HG02970 (cell line): ENCODE data around the gene STX4.
"Not testable (repeated sequence)": the region's sequence is repeated elsewhere in the genome, so short reads cannot be mapped to it uniquely, and the experiment has no call there.

ENCODE experiments used
- ATAC-seq: cut with Tn5 transposase; IDR thresholded peaks from one replicate; pipeline ENCODE4 v1.9.1; 2021; ENCODE audit warnings: mild to moderate bottlenecking, moderate library complexity, moderate number of reproducible peaks; ENCODE audit not compliant: unreplicated experiment, low FRiP score

The STX4 gene

DNA sequence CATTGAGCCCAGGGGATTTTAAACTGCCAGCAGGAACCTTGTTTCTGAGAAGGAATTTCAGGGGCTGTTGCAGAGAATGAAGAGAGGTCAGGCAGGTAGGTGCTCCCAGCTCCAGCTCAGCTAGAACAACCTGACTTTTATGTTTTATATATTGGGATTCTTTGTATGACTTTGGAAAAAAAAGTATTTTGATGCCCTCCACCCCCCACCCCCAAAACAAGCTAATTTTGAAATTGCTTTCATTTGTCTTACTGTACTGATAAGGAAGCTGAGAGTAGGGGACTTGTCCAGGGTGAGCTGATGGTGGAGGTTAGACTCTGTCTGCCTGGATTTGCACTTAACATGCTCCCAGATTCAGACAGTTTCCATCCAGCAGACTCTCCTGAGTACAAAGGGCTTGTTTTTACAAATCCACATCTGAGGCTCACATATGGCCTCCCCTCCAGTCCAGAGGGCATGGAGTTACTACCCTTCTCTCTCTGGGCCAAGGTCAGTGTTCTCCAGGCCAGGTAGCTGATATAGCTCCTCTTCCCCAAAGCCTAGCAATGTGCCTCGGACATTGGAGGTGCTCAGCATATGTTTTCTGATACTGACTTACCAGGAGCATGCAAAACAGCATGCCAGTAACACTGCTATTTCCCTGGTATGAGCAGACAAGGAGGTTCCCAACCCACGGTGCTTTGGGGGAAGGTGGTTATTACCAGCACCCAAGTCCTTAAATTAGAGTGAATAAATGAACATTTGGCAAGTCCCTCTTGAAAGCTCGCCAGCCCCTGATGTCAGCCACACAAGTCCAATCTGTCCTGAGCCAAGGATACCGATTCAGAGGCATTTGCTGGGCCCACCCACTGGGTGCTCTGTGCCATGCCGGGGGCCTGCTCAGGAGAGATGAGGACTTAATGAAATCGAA is 34.3 kb upstream of the STX4 start:
- no peak for ATAC-seq

DNA sequence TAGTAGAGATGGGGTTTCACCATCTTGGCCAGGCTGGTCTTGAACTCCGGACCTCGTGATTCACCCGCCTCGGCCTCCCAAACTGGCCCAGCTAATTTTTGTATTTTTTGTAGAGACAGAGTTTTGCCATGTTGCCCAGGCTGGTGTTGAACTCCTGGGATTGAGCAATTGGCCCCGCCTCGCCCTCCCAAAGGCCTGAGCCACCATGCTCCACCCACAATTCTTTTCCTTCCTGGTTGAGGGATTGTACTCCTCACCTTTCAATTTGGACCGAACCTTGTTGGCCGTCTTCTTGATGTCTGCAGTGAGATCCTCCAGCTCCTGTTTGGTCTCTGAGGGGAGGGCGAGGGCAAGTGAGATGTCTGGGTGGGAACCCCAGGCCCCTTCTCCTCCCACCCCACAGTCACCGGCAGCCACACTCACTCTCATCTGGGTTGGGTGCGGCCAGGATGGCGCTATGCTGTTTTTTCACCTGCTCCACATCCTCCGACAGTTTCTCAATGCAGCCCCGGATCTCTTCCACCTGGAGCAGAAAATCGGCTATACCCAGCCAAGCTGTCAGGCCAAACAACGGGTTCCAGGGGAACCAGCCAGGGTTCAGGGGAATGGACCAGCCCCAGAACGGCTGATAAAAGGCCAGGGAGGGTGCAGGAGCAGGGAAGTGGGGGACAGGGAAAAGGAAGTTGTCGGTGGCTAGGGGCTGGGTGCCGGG is 32.5 kb upstream of the STX4 start:
- ATAC-seq: no peak

DNA sequence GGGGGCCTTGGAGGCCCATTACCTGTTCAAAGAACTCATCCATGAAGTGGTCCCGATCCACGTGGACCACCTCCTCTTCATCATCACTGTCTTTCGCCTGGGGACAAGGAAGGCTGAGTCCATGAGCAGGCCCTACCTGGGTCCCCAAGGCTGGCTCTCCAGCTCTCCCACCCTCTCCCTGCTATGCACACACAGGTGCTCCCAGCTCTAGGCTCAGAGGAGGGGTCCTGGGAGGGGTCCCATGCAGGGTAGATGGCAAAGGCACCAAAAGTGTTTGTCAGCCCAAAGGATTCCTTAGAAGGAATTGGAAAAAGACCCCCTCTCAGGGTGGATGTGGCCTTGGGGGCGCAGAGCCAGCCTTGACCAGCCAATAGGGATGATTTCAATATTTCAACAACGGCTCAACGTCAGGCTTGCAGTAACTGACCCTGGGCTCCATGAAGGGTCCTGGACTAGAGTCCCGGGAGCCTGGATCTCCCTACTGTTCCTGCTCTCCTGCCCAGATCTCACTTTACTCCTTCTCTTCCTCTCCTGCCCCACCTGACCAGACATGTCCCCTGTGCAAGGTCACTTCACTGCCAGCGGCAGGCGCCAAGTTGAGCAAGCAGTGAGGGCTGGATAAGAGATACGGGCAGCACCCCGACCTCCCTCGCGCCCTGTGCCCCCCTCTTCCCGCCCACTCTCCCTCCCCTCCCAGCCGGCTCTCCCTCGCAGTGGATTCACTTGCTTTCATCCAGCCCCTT is 31.7 kb upstream of the STX4 start:
- ATAC-seq: no peak

DNA sequence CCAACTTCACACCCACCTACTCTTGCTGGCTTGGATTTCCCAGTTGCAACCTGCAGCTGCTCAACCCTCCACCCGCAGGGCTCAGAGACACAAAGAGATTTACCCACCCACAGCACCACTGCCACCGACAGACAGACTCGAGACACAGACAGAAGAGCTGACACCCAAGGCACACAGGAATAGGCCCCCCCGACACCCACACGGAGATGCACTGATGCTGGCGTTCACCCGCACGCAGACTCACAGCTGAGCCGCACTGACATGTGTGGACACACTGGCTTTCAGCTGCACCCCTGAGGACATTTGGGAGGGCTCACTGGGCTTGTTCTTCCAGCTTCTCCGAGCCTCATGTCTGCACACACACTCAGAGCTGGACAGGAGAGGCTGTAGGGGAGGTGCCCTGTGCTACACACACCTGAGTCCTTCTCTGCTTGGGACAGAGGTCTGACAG is 31.1 kb upstream of the STX4 start:
- ATAC-seq: no peak

DNA sequence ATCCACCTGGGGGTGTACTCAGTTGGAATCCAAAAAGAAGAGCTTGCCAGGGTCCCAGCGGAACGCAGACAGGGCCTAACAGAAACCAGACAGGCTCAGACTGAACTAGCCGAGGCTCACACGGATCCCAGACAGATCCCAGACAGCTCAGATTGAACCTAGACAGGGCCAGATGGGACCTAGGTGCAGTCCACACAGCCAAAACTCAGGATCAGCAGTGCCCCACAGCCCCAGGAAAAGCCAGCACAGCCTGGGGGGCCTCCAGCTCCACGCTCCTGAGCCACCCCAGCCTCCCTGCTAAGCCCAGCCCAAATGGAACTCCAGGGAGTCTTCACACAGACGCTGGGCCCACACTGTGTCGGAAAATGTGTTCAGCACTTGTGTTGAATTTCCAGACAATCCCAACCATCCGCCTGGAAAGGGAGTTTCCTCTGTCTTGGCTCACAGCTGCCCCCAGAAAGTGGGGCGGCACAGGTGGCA is 30.5 kb upstream of the STX4 start:
- no peak for ATAC-seq

DNA sequence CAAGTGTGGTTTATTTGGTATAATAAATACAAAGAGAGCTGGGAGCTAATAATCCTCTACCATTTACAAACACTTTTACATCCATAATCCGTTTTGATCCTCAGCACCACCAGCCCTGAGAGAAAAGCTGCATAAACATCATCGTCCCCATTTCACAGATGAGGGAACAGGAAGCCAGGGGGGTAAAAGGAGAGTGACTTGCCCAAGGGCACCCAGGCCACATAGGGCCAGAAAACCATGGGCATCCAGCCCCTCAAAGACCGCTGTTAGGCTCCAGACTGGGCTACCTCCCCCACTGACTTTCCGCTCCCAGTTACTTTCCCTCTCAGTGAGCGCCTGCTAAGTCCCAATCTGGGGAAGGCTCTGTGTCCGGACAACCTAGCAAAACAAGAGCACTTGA is 29.6 kb upstream of the STX4 start:
- no peak for ATAC-seq

DNA sequence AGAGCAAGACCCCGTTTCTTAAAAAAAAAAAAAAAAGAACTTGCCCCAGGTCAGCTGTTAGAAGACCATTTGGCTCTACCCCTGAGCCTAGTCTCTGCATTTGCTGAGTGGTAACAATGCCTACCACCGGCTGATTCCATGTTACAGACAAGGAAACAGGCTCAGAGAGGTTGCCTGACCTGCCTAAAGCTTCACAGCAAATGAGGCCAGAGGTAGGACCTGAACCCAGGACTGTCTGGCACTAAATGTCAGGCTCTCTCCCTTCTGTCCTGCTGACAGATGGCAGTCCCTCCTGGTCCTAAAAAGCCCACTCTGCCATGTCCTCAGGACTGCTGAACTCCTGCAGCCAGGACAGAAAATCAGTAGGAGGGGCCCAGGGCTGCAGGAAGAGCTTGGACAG is 28.7 kb upstream of the STX4 start:
- no peak for ATAC-seq

DNA sequence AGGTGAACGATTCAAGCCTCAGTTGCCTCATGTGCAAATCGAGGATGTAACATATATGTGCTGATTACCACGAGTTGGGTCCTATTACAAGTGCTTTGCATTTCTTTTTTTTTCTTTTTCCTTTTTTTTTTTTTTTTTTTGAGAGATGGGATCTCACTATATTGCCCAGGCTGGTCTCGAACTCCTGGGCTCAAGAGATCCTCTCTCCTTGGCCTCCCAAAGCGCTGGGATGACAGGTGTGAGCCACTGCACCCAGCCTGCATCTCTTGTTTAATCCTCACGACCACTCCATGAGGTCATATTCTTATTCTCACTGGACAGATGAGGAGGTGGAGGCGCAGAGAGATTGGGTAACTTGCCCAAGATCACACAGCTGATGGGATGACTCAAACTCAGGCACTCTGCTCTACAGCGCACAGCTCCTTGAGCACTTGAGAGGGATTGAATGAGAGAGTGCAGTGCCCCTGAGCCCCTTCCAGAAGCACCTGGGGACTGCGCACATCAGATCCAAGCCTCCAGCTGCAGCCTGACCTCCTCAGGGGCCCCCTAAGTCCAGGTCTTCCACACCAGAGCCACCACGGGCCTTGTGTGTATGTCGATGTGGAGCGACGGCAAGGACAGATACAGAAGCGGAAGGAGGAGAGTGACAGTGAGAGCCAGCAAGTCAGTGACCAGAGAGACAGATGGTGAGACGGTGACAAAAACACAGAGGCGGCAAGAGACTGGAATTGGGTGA is 27.8 kb upstream of the STX4 start:
- no peak for ATAC-seq

DNA sequence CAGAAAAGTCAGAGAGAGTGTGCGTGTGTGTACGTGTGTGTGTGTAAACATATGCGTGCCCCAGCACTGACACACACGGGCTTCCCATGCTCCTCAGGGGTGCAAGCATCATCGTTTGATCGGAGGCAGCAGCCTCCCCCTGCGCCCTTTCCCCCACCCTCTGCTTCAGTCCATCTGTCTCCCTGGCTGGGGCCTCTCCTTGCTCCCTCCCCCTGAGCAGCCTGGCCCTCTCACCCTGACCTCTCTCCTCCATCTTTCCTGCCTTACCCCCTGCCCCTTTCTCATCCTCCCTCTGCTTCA is 27.3 kb upstream of the STX4 start:
- no peak for ATAC-seq

DNA sequence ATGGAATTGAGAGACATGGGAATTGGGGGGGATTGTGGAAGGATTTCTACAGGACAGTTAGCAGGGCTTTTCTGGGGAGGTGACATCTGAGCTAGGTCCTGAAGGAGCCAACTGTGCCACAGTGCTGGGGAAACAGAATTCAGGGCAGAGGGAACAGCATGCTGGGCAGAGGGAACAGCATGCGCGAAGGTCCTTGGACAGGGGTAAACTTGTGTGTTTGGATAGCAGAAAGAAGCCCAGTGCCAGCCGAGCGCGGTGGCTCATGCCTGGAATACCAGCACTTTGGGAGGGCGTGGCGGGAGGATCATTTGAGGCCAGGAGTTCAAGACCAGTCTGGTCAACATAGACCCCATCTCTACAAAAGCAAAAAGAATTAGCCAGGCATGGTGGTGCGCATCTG is 26.8 kb upstream of the STX4 start:
- ATAC-seq: no peak

DNA sequence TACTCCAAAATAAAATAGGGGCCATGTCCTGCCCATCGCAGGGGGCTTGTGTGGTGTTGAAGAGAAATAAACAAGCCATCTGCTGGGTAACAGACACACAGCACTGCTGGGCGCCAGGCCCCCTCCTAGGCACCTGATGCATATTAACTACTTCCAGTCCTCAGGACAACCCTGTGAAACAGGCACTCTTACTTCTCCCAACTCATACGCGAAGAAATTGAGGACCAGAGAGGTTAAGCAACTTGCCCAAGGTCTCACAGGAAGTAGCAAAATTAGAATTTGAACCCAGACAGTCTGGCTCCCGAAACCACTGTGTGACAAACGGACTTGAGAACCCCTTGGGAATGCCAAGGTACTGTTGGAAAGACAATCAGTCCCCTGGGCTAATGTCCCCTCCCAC is 25.7 kb upstream of the STX4 start:
- no peak for ATAC-seq

DNA sequence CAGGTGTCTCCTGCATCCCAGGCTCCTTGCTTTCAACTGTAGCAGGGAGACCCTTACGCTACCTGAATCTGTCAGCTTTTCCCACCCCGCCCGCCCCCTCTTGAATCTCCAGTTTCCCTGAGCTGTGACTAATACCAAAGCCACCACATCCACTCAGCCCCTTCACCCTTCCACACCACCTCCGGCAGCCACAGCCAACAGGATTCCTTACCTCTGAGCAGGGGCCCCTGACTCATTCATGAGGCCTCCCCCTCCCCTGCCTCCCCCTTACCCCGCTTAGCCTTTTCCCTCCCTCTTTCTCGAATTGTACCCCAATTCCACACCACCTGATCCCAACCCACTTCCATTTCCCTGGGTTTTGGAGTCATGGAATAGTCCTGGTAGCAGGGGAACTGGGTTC is 25.2 kb upstream of the STX4 start:
- ATAC-seq: no peak

DNA sequence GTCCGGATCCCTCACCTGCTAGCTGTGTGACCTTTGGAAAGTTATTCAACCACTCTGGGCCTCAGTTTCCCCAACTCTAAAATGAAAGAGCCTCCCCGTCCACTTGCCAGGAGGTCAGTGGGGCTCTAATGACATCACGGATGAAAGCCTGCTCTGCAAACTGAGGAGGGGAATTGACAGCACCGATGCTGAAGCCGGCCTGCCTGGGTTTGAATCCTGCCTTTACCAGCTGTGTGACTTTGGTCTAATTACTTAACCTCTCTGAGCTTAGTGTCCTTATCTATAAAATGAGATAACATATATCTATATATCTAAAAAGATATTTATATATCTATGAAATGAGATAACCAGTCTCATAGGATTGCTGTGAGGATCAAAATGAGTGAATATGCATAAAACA is 24.8 kb upstream of the STX4 start:
- no peak for ATAC-seq

DNA sequence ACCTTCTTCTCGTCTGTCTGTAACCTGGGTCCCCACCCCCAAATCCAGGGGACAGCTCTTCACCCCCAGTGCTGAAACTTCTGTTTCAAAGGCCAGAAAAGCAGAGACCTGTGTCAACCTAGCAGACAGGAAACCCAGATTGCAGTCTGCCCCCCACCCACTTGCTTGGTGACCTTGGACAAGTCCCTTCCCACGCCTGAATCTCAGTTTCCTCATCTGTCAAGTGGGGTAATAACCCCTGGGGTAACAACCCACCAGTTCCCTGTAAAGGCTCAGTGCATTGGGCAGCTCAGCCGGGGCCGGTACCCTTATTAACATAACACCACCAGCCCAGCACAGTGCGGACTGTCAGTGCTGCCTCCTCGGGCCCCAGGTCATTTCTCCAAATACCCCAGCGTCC is 24.2 kb upstream of the STX4 start:
- no peak for ATAC-seq

DNA sequence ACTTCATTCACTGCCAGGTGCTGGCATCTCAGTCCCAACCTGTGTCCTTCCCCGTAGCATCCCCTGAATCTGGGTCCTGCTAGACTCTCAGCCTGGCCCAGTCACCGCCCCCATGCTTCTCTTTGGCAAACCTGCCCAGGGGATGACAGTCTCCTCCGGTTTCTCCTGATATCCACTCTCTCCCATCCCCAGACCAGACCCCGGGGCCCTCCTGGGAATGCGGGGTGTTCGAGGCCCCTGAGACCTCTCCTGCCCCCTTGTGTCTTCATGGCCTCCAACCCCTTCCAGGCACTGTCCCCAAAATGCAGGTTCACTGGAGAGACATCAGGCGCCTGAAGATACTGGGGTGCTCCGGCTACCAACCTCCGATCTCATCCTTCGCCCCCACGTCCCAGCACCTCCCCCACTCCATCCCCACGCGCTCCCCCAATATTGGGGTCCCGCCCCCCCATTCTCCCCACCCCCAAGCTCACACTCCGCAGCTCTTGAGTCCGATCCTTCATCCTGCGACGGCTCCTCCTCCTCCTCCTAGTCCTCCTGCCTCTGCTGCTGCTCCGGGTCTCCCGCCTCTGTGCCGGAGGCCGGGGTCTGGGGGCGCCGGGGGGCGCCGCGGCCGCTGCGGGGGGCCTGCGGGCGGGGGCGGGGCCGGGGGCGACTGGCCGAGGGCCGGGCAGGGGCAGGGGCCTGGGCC is 23.3 kb upstream of the STX4 start:
- ATAC-seq: no peak

DNA sequence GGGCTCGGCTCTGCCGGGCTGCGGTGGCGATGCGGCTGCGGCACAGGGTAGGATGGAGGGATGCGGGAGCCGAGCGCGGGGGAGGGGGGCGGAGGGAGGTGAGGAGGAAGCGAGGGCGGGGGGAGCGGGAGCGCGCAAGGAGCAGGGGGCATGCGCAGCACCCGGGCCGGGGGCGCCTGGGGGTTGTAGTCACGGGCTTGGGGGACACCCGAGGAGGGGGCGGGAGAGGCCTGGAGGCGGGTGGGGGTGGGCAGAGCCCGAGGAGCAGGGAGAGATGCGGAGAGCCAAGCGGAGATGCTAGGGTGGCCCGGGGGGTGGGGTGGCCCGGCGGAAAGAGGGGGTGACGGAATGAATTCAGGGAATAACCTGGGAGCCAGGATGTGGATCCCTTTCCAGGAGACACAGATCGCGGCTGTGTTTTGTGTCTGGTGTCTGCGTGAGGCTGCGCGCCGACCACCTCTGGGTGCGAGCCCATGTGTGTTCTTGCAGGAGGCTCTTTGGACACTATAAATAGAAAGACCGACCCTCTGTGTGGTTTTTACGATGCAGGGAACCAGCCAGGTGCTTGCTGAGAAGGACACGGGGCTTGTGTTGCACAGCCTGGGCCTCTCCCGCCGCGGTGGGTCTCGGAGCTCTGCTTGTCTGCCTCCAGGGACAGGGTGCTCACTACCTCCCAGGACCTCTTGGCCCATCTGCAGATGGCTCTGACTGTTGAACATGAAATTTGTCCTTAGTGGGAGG is 22.6 kb upstream of the STX4 start, which contains the start of gene STX1B:
STX1B (minus strand) TSS at position 54 of the 741 bp plus-strand sequence. CDS start 242 bp downstream, outside the sequence.
- ATAC-seq: no peak

DNA sequence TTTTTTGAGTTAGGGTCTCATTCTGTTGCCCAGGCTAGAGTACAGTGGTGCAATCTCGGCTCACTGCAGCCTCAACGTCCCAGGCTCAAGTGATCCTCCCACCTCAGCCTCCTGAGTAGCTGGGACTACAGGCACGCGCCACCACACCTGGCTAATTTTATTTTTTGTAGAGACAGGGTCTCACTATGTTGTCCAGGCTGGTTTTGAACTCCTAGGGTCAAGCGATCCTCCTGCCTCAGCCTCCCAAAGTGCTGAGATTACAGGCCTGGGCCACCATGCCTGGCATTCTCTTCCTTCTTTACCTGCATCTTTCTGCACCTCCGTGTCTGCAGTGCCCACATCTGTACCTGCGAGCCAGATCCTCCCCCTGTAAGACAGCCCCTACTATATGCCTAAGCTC is 21.5 kb upstream of the STX4 start:
- ATAC-seq: not testable (repeated sequence)

DNA sequence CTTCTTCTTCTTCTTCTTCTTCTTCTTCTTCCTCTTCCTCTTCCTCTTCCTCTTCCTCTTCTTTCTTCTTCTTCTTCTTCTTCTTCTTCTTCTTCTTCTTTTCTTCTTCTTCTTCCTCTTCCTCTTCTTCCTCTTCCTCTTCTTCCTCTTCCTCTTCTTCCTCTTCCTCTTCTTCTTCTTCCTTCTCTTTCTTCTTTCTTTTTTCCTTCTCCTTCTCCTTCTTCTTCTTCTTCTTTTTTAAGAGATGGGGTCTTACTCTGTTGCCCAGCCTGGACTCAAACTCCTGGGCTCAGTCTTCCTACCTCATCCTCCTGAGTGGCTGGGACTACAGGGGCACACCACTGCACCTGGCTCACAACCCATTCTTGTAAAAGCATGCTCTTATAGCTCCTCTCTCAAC is 20.1 kb upstream of the STX4 start:
- not testable (repeated sequence) for ATAC-seq

DNA sequence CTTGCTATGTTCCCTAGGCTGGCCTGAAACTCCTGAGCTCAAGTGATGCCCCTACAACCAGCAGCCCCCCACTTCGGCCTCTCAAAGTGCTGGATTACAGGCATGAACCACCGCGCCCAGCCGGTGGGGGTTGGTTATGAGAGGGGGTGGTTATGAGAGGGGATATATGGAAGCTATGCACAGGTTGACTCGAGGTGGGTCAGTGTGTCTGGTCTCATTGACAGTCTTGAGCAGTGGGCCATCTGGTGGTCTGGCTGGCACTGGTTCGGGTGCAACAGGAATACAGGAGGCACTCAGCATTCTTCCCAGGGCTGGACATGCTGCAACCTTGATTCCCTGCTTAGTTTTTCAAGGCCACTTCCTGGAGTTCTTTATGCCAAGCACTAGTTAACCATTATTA is 17.3 kb upstream of the STX4 start:
- no peak for ATAC-seq
